Measurements from ENCODE around the gene CABP2. TPM values are rescaled to one million over a fixed set of nuclear protein-coding genes. Genes with fewer than 3 reads are reported as not detected.

Gene CABP2
- total and polyA plus RNA-seq, 12 donors = not detected

GRCh38 chr11:67504950-67505581 is 18.2 kb downstream of the CABP2 start, which contains the start of gene PITPNM1:
Gene PITPNM1, minus strand, starts transcription at chr11:67505363. Its CDS starts 1,183 bp downstream, at chr11:67504180.
- H3K27ac ChIP-seq = peak within 1 kb of the TSS; percentile 82 to 100 (median 98)
- ATAC-seq = peak; percentile 49 to 70 (median 58)

GRCh38 chr11:67504005-67504949 is 19.0 kb downstream of the CABP2 start:
- H3K27me3 ChIP-seq = no peaks in the 10 kb centered on the region

More at GRCh38 chr11:67504950-67505581, 18.2 kb downstream of the CABP2 start, which contains the start of gene PITPNM1:
- peaks cover 0 to 37% (median 8%) of the 10 kb centered on the region in 9 donors for H3K36me3 ChIP-seq
- intact Hi-C loops (cut with DNase I) = loop anchor here in 6 of 10 donors (1.0 to 10.0 kb wide), 10 partner anchors 36 to 153 kb away; partner anchors contain the start of genes PPP1CA (in 4 of the 6), TBC1D10C (in 4 of the 6), TMEM134 (in 3 of the 6) and GSTP1 (in 2 of the 6)
- H3K9me3 ChIP-seq = no peaks in the 10 kb centered on the region
- no peak for TF ChIP-seq CTCF (IDR thresholded peaks at IDR 0.05)
- H3K4me3 ChIP-seq = peak within 1 kb of the TSS; percentile 60 to 96 (median 78)
- H3K27me3 ChIP-seq = no peaks in the 10 kb centered on the region
- peaks cover 17 to 53% (median 42%) of the 10 kb centered on the region in 9 donors for H3K4me1 ChIP-seq
- 1 to 2% methylated on average over 46 to 56 of the region's 58 CpGs for WGBS, 2 donors
- DNase-seq = peak; percentile 78 to 87

GRCh38 chr11:67503119-67504004 is 19.9 kb downstream of the CABP2 start:
- Histone ChIP-seq H3K27ac (peak overlapping the region in 3 of 10 donors; percentile 5 to 99 (median 98)), H3K4me3 (peak overlapping the region in 9 of 10 donors; percentile 60 to 96 (median 79)), H3K27me3 (no peaks in the 10 kb centered on the region), H3K9me3 (no peaks in the 10 kb centered on the region), H3K36me3 (peaks cover 0 to 53% (median 8%) of the 10 kb centered on the region in 9 donors), H3K4me1 (peaks cover 17 to 50% (median 38%) of the 10 kb centered on the region in 9 donors)
- 81 to 84% methylated on average over 17 to 19 of the region's 19 CpGs for WGBS, 2 donors
- DNase-seq (no peak), ATAC-seq (no peak)
- no peak for TF ChIP-seq CTCF (IDR thresholded peaks at IDR 0.05)
- intact Hi-C loops (cut with DNase I) = loop anchor here in 3 of 10 donors (2.0 to 10.0 kb wide), 3 partner anchors 35 to 109 kb away; partner anchors contain the start of genes GSTP1 (in 1 of the 3), RAD9A (in 1 of the 3) and TMEM134 (in 1 of the 3)

More at GRCh38 chr11:67504005-67504949, 19.0 kb downstream of the CABP2 start:
- H3K4me3 ChIP-seq = peak overlapping the region; percentile 60 to 96 (median 78)
- H3K27ac ChIP-seq = peak overlapping the region; percentile 82 to 100 (median 98)
- TF ChIP-seq CTCF (IDR thresholded peaks at IDR 0.05) = no peak
- intact Hi-C loops (cut with DNase I) = loop anchor here in 3 of 10 donors (2.0 to 10.0 kb wide), 3 partner anchors 35 to 109 kb away; partner anchors contain the start of genes GSTP1 (in 1 of the 3), RAD9A (in 1 of the 3) and TMEM134 (in 1 of the 3)
- H3K9me3 ChIP-seq = no peaks in the 10 kb centered on the region
- WGBS, 2 donors = 3 to 4% methylated on average over 89 to 101 of the region's 101 CpGs
- peak; percentile 28 to 44 for DNase-seq
- peaks cover 0 to 44% (median 8%) of the 10 kb centered on the region in 9 donors for H3K36me3 ChIP-seq
- no peak for ATAC-seq
- H3K4me1 ChIP-seq = peaks cover 17 to 52% (median 42%) of the 10 kb centered on the region in 9 donors
